ENCODE results near the gene NKAIN2. TPM values are rescaled to one million over a fixed set of nuclear protein-coding genes. Genes with fewer than 3 reads are reported as not detected.
A peak's percentile ranks its signal among the peaks of the same experiment; 100 is the strongest.
"Not testable (repeated sequence)": the region's sequence is repeated elsewhere in the genome, so short reads cannot be mapped to it uniquely, and the experiment has no call there.

NKAIN2 gene
- total RNA-seq, 1 donor from 2014 or later, result 0.20 TPM

DNA sequence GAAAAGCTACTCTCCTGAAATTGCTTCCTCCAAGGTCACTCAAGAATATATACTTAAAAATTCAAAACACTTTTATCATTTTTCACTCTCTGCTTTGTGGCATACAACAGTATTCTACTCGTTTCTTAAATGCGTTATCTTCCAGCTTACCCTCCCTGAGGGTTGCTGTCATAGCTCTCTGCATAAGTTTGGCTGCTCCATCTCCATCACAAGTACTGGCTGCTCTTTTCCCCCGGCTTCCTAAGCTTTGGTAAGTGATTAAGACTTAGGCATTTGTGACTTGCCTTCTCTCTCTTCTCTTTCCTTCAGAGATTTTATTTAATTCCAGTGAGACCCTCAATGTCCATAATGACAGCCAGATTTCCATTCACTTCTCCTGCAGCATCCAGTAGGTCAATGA is 128.3 kb downstream of the NKAIN2 start:
- intact Hi-C loops (cut with micrococcal nuclease), result no loop called here
- ATAC-seq (no peak), DNase-seq (no peak)

DNA sequence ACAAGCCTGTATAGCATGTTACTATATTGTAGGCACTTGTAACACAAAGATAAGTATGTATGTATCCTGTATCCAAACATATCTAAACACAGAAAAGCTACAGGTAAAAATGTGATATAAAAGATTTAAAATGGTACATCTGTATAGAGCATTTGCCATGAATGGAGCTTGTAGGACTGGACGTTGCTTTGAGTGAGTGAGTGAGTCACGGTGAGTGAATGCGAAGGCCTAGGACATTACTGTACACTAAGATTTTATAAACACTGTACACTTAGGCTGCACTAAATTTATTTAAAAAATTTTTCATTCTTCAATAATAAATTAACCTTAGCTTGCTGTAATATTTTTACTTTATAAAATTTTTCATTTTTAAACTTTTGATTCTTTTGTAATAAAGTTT is 136.9 kb downstream of the NKAIN2 start:
- intact Hi-C loops (cut with micrococcal nuclease), result no loop called here
- DNase-seq (no peak), ATAC-seq (no peak)

DNA sequence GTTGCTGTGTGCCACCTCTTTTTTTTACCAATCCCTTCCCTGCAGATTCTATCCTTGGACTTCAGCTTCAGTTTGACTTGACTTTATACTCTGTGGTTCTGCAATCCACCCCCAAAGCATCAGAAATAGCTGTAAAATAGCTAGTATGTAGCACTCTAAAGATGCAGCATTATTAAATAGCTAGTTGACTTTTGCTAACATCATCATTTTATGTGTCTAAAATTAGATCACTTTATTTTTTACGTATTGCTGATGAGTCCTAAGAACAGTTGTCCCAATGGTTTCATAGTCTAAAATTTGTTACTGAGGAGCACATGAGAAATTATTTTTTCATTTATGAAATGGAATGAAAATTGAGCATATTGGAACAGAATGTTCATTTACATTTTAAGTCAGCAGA is 138.2 kb downstream of the NKAIN2 start:
- no peak for ATAC-seq
- intact Hi-C loops (cut with micrococcal nuclease), result no loop called here

DNA sequence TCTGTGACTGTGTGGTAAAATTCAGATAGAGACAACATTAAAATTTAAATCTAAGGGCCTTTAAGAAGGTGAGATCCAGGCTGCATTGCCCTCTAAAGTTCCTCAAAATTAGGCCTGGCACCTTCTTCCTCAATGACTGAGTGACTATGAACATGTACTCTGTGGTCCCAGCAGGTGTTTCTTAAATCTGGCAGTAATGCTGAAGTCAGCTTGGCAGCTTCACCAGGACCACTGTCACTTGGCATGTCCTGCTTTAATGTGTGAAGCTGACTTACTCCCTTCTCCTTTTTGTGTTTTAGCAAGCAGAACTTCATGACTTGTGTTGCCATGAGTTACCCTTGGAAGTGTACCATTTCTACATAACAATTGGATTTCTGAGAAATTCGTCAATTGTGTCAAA is 141.7 kb downstream of the NKAIN2 start:
- DNase-seq, result no peak
- no peak for ATAC-seq
- intact Hi-C loops (cut with micrococcal nuclease), result no loop called here

More for the DNA sequence above, 138.2 kb downstream of the NKAIN2 start:
- no peak for DNase-seq

DNA sequence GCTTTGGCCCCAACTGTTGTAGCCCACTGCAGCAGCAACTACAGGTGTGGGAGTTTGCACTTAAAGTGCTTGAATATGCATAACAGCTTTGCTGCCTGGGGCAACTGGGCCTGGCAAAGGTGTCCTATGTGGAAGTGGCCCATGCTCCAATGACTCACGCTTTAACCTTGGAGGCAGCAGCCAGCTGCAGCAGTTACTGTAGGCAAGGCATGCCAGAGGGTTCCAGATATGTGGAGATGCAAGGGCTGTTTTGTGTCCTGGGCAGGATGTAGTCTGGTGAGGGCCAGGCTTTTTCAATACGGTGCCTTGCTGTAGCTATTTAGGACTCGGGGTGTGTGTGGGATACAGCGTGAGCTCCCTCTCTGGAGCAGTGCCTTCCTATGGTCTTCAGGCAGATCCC is 150.3 kb downstream of the NKAIN2 start:
- ATAC-seq (no peak), DNase-seq (no peak)
- intact Hi-C loops (cut with micrococcal nuclease), result no loop called here

DNA sequence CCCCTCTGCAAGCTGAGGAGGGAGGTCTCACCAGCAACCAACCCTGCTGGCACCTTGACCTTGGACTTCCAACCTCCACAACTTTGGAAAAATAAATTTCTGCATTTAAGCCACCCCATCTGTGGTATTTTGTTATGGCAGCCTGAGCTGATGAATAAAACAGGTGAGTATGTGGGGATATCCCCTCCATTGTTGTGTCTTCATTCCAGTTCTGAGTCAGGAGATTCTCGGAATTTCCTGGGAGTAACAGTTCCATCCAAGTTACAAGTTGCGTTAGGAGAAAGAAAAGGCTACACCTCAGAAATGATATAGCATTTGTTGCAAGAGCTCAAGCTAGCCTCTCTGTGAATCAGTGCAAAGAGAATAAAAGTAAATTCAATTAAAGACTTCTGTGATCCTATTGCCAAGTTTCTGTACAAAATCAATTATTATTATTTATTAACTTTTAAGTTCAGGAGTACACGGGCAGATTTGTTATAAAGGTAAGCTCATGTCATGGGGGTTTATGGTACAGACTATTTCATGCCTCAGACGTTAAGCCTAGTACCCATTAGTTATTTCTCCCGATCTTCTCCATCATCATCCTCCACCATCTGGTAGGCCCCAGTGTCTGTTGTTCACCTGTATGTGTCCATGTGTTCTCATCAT is 153.0 kb downstream of the NKAIN2 start:
- no peak for DNase-seq
- no peak for ATAC-seq
- intact Hi-C loops (cut with micrococcal nuclease), result no loop called here

DNA sequence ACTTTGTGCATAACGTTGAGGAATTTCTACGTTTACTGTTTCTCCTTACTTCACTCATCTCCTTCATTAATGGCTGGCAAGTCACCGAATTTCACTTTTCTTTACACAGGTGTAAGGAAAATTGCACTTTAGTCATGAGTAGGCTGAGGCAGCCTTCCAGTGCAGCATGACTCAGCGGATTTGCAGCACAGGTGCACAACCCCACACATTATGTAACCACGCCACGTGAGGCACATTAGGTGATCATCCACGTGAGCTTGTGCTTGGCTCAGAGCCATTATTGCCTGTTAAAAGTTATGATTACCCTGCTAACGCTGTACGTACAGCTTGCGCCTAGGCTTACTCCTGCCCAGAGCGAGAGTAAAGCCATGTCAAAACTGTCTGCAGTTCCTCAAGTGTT is 158.8 kb downstream of the NKAIN2 start:
- ATAC-seq, result no peak
- intact Hi-C loops (cut with micrococcal nuclease), result no loop called here
- no peak for DNase-seq

DNA sequence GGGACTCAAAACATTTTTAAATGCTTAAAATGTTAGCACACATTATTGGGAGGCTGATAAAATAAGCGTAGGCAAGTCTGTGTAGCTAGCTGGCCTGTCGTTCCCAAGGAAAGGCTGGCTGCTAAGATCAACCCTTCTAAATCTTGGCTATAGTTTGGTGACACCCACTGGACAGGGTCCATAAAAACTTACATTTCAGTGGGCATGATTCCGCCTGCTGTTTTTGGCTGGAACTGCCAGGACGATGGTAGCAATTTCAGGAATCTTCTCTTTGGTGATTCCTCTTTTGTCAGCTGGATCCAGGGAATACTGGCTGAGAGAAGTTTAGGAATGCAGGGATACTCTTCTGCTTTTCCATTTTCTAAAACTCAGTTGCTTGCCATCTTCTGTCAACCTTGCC is 162.2 kb downstream of the NKAIN2 start:
- no peak for DNase-seq
- ATAC-seq, result peak; percentile 40
- intact Hi-C loops (cut with micrococcal nuclease), result no loop called here

DNA sequence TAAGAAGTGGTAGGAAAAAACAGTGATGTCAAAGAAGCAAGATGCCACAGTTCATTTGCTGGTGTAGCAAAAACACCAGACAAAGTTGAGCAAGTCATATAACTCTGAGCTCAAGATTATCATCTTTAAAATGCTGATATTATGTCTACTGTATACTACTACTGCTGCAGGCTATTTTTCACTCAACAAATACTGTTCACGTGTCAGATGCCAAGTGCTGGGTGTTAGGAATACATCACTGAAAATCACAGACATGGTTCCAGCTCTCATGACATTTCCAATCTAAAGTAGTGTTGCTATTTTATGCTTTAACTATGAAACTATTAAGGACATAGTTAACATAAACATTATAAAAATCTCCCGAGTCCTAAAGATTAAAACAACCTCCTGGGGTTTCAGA is 163.0 kb downstream of the NKAIN2 start:
- intact Hi-C loops (cut with micrococcal nuclease), result no loop called here
- ATAC-seq (no peak), DNase-seq (no peak)

DNA sequence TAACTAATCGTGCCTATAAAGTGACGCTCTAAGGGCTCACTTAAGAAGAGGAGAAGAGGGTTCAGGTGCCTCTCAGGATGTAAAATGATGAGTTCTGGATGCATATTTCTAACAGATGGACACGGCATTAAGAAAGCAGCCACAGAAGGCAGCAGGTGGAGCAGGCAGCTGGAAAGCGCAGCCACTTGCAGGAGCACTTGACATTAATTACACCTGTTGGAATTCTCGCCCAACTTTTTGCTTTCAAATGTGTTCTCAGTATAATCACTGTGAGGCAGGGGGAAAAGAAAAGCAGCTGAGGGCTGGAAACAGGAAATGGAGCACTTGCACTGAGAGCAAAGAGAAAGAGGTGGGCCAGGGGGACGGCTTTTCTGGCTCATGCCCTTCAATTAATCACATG is 164.2 kb downstream of the NKAIN2 start:
- DNase-seq (no peak), ATAC-seq (no peak)
- intact Hi-C loops (cut with micrococcal nuclease), result no loop called here

DNA sequence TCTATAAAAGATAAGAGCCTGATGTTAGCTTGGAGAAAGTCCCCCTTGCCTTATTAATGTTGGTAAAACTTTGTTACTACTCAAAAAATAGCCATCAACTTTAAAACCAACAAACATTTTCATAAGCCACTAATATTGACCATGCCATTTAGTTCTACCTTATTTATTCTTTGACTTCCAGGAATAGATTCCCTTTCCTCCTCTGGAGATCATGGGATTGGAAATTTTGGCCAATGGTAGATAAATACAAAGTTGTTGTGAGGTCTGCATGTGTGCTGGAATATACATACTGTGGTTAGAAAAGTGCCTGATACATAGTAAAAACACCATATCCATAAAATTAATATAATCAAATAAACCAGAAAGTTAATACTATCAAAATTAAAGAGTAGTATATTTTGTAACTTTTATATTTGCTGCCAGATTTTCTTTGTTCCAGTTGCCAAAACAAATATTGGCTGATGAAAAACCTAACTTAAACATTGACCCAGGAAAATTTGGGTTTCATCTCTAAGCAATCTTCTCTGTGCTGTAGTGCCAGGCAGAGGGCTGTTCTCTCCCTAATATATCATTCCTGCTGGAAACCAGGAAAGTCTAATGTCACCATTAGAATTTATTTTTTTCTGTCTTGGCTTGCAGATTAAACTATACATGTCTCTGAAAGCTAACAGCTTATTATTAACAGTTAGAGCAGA is 169.1 kb downstream of the NKAIN2 start:
- ATAC-seq (no peak), DNase-seq (no peak)
- intact Hi-C loops (cut with micrococcal nuclease), result no loop called here

DNA sequence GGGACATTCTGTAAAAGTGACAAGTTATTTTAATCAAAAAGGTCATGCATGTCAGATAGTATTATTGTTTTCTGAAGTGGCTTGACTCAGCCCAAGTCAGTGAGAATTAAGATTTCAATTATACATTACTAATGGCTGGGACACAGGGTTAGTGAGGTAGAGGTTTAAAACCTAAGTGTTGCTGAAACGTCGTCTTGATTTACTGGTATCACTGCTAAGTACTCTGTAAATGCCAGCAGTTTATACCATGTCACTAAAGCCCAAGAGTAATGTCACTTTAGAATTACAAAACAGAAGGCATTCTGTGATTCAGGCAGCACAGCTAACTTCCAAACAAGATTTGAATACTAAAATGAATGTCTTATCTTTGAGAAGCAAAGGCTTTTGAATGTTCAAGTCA is 176.6 kb downstream of the NKAIN2 start:
- no peak for ATAC-seq
- intact Hi-C loops (cut with micrococcal nuclease), result no loop called here
- DNase-seq, result no peak

DNA sequence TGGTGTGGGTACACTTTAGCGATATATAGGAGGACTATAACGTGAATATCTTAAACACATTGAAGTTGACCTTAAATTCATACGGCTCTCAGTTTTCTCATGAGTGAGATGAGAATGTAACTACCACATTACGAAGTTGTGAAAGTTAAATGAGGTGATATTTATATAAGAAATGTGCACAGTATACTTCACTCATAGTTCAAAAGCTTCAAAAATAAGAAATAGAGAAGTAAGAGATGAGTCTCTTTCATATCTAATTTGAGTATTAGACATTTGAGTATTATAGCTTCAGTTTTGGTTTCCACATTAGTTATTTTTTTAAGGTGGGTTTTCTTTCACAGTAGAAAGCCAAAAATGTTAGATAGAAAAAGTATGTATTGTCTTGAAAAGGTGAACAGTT is 183.3 kb downstream of the NKAIN2 start:
- intact Hi-C loops (cut with micrococcal nuclease), result no loop called here
- ATAC-seq, result no peak
- no peak for DNase-seq

DNA sequence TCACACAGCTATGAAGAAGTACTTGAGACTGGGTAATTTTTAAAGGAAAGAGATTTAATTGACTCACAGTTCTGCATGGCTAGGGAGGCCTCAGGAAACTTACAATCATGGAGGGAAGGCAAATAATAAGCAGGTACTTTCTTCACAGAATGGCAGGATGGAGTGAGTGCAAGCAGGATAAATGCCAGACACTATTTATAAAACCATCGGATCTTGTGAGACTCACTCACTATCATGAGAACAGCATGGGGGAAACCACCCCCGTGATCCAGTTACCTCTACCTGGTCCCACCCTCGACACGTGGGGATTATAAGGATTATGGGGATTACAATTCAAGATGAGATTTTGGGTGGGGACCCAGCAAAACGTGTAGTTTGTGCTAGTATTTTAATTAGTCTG is 186.3 kb downstream of the NKAIN2 start:
- DNase-seq; ATAC-seq; intact Hi-C loops (cut with micrococcal nuclease): not testable (repeated sequence)

DNA sequence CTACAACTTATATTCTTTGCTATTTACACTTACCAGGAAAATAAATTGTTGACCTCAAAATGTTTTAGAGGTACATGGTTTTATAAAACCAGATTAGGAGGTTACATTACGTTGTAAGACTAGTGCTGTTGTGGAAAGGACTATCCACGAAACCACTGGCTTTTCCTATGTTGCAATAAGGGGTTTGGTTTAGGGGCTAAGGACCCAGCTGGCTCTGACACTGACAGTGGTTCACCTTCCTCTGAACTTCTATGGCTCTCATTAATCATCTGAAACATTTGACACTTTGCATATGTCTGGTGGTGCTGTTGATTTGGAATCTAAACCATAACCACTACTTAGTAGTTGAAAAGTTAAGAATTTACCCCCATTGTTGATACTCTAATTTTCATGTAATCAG is 186.7 kb downstream of the NKAIN2 start:
- DNase-seq (no peak), ATAC-seq (no peak)
- intact Hi-C loops (cut with micrococcal nuclease), result no loop called here

DNA sequence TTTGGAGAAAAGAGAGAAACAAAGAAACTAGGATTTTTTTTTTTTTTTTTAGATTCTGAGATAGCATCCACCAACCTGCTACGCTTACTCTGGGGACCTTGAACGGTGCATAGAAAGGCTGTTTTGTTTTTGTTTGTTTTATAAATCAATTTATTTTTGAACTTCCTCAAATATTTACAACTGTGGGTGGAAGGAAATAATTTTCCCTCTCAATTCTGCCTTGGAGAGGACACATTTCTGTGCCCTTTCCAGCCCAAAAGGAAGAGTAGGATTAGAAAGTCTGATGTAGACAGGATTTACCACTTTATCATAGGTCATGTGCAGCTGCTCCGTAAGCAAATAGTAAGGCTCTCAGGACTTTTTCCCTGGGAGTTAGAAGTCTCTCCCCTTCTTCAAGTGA is 190.5 kb downstream of the NKAIN2 start:
- no peak for ATAC-seq
- intact Hi-C loops (cut with micrococcal nuclease), result no loop called here
- DNase-seq, result no peak

DNA sequence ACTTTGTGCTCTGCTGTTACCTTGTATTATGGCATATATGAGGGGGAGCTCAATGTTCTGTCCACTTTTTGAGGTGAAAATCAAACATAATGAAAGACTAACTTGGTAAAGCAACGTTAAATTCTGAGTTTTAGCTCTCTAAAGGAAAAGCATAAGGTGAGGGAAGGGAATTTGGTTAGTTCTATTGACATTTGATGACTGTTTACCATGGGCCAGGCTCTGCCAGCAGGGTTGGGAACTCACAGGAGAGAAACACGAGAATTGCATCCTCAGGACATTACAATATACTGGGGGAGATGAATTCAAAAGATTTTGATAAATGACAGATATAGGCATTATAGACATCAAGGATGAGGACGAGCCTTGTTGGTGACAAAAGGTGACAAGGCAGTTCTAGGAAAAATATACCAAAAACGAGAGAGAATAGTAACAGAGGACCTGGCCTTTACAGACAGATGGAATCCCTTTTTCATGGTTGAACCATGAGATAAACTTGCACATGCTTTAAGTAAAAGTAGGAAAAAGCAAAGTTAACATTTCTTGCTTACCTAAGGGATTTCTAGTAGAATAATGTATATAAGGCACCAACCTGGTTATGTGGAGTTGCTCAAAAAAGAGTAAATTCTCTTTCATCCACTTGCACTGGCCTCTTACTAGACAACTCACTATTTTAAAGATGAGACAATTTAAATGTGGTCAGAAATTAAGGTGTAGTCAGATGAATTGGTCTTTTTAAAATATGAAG is 191.4 kb downstream of the NKAIN2 start:
- no peak for ATAC-seq
- DNase-seq, result no peak
- intact Hi-C loops (cut with micrococcal nuclease), result no loop called here

DNA sequence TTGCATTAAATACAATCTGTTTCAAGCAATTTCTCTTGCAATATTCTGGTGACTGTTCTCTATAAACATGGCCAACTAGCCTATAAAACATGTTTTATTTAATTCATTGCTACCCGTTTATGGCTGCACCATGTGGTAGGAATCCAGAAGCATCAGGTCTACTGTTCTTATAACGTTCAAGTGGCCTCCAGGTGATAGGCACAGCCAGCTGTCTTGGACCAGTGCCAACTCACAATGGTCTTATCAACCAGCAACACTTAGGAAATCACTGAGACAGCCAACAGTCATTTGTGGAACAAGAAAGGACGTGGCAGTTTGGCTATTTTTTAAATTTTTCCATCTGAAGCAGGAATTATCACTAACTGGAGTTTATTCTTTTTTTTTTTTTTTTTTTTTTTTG is 193.6 kb downstream of the NKAIN2 start:
- no peak for ATAC-seq
- no peak for DNase-seq
- intact Hi-C loops (cut with micrococcal nuclease), result no loop called here

DNA sequence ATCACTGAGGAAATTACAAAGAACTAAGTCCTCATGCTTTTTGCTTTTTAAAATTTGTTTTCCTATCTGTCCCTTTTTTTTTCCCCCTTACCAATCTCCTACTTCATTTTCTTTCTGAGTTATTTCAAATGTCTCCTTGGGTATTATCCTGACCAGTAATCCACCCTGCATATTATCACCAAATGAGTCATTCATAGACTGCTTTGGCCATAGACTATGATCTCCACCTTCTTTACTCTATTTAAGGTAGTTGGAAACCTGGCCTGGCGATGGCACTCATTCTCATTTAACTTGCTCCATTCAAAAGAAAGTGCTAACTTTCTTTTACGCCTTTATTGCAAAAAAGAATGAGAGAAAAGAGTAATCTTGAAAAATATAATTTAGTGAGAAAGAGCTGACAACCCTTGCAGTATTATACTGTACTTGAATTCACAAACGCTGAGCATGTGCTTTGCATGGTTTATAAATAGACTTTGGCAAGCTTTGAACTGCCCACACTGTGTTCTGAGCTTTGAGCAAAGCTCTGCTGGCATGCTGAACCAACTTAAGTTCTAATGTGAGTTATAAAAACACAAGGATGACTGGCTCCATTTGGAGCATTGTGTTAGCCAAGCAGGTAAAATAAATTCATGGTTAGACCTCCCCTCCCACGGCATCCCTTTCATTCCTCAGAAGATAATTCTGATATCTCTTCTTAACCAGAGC is 198.9 kb downstream of the NKAIN2 start:
- intact Hi-C loops (cut with micrococcal nuclease), result no loop called here
- ATAC-seq, result peak; percentile 99
- DNase-seq, result no peak

DNA sequence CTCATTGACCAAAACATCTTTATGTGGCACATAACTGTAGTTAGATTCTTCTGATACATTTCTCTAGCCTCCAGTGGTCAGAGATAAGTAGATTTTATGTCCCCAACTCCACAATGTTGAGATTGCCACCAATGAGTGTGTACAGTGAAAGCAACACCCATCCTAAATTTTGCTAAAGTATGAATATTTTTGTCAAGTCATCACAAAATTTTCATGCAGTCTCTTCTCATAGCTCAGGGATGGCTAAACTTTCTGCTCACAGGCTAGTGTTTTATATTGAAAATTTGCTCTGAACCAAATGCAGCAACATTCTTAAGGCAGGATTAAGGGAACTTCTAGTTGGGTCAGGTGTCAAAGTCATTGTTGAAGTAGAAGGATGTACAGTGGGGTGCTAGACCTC is 203.6 kb downstream of the NKAIN2 start:
- ATAC-seq (no peak), DNase-seq (no peak)
- intact Hi-C loops (cut with micrococcal nuclease), result no loop called here

Measured in left ventricle myocardium superior (tissue), 1 donor.